GM12891 (cell line): ENCODE results near the gene EPB41L4A.
"Not testable (repeated sequence)": the region's sequence is repeated elsewhere in the genome, so short reads cannot be mapped to it uniquely, and the experiment has no call there.

Source experiments
- DNase-seq: peaks from one replicate; pipeline ENCODE4 v3.0.0; 2011; ENCODE audit warnings: low spot score; ENCODE audit not compliant: insufficient read length
- FAIRE-seq: peaks from 2 replicates; lab custom pipeline; 2011; peaks lifted over from hg19 to GRCh38; lab: Jason Lieb, UNC
- PAX5 ChIP-seq: IDR thresholded peaks from 2 replicates; pipeline ENCODE4 v1.6.1; 2011; ENCODE audit warnings: low read length, moderate library complexity, mild to moderate bottlenecking; ENCODE audit not compliant: insufficient read depth, severe bottlenecking
- POLR2A ChIP-seq: IDR thresholded peaks from 2 replicates; pipeline ENCODE4 v1.6.1; 2011; ENCODE audit warnings: low read depth, low read length, control low read depth
- POLR2AphosphoS5 ChIP-seq: IDR thresholded peaks from 2 replicates; pipeline ENCODE4 v1.6.1; 2011; ENCODE audit warnings: low read depth, low read length, control low read depth
- POU2F2 ChIP-seq: IDR thresholded peaks from 2 replicates; pipeline ENCODE4 v1.6.1; 2011; ENCODE audit warnings: low read depth, mild to moderate bottlenecking, control low read depth, low read length, moderate library complexity
- SPI1 ChIP-seq: IDR thresholded peaks from 2 replicates; pipeline ENCODE4 v1.6.1; 2011; ENCODE audit warnings: low read depth, low read length, control low read depth
- TAF1 ChIP-seq: IDR thresholded peaks from 2 replicates; pipeline ENCODE4 v1.6.1; 2011; ENCODE audit warnings: low read depth, low read length, control low read depth

EPB41L4A gene

DNA sequence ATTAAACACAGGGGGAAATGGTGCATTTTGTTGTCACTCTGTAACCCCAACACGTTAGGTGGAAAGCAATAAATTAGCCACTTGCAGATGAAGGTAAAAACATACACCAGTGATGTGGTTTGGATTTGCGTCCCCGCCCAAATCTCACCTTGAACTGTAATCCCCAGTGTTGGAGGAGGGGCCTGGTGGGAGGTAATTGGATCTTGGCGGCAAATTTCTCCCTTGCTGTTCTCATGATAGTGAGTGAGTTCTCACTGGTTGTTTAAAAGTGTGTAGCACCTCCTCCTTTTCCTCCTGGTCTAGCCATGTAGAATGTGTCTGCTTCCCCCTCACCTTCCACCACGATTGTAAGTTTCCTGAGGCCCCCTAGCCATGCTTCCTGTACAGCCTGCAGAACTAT lies 17.2 kb downstream of the EPB41L4A start:
- no peak for TF ChIP-seq POLR2A
- no peak for TF ChIP-seq POU2F2
- no peak for TF ChIP-seq POLR2AphosphoS5
- TF ChIP-seq TAF1, result no peak
- TF ChIP-seq SPI1, result no peak
- TF ChIP-seq PAX5, result no peak
- FAIRE-seq (no peak), DNase-seq (no peak)

GRCh38 chr5:112397690-112398089 lies 21.4 kb downstream of the EPB41L4A start:
- no peak for TF ChIP-seq TAF1
- TF ChIP-seq PAX5, result no peak
- no peak for TF ChIP-seq POLR2A
- no peak for TF ChIP-seq POU2F2
- no peak for TF ChIP-seq SPI1
- TF ChIP-seq POLR2AphosphoS5, result no peak
- FAIRE-seq, result no peak
- DNase-seq, result no peak

DNA sequence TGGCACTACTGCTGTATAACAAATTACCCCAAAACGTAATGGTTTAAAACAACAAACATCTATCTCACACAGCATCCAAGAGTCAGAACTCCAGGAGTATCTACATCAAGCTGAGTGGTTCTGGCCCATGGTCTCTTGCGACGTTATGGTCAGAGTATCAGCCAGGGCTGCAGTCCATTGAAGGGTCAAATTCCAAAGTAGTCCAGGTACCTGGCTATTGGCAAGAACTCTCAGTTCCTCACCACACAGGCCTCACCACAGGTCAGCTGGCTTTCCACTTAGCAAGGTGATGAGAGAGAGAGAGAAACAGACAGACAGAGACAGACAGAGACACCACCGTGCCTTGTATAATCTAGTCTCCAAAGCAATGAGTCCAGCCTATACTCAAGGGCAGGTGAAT lies 22.6 kb downstream of the EPB41L4A start:
- FAIRE-seq (no peak), DNase-seq (no peak)
- TF ChIP-seq POLR2A, result no peak
- TF ChIP-seq PAX5, result no peak
- TF ChIP-seq SPI1, result no peak
- TF ChIP-seq TAF1, result no peak
- TF ChIP-seq POU2F2, result no peak
- TF ChIP-seq POLR2AphosphoS5, result no peak

DNA sequence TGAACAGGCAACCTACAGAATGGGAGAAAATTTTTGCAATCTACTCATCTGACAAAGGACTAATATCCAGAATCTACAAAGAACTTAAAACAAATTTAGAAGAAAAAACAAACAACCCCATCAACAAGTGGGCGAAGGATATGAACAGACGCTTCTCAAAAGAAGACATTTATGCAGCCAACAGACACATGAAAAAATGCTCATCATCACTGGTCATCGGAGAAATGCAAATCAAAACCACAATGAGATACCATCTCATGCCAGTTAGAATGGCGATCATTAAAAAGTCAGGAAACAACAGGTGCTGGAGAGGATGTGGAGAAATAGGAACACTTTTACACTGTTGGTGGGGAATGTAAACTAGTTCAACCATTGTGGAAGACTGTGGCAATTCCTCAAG lies 23.8 kb downstream of the EPB41L4A start:
- DNase-seq, FAIRE-seq: not testable (repeated sequence)

DNA sequence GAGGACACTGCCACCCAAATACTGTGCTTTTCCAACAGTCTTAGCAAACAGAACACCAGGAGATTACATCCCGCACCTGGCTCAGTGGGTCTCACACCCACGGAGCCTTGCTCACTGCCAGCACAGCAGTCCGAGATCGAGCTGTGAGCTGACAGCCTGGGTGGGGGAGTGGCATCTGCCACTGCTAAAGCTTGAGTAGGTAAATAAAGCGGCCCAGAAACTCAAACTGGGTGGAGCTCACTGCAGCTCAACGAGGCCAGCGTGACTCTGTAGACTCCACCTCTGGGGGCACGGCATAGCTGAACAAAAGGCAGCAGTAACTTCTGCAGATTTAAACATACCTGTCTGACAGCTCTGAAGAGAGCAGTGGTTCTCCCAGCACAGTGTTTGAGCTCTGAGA lies 28.8 kb downstream of the EPB41L4A start:
- FAIRE-seq (no peak), DNase-seq (no peak)
- TF ChIP-seq TAF1 (no peak), SPI1 (no peak), POLR2AphosphoS5 (no peak)

- TF ChIP-seq SPI1 (no peak), PAX5 (no peak), POLR2AphosphoS5 (no peak), POLR2A (no peak), POU2F2 (no peak), TAF1 (no peak)
- no peak for FAIRE-seq
- DNase-seq, result no peak
Observed at GRCh38 chr5:112388739-112389138, 30.3 kb downstream of the EPB41L4A start.

- FAIRE-seq, result no peak
Observed at GRCh38 chr5:112388074-112388473, 31.0 kb downstream of the EPB41L4A start.

DNA sequence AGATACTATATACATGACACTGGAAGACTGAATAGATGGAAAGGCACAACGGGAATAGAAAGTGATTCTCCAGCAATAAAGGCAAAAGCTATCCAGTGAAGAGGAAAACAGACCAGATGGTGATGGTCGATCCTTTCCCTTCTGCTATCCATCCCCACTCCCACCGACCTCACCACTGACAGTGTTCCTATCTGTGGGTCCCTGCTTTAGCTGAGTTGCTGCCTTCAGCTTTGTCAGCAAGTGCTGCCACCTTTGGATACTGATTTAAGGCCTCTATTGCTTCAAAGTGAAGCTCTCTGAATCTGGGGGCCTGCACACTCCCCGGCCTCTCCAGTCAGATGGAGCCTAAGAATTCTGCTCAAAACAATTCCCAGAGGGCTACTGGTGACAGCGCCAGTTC lies 32.3 kb downstream of the EPB41L4A start:
- FAIRE-seq (no peak), DNase-seq (no peak)
- no peak for TF ChIP-seq PAX5
- no peak for TF ChIP-seq POLR2AphosphoS5
- no peak for TF ChIP-seq POLR2A
- no peak for TF ChIP-seq TAF1

More at GRCh38 chr5:112388074-112388473, 31.0 kb downstream of the EPB41L4A start:
- no peak for DNase-seq
- no peak for TF ChIP-seq TAF1
- no peak for TF ChIP-seq PAX5
- TF ChIP-seq POLR2AphosphoS5, result no peak
- no peak for TF ChIP-seq POLR2A
- no peak for TF ChIP-seq SPI1
- TF ChIP-seq POU2F2, result no peak

DNA sequence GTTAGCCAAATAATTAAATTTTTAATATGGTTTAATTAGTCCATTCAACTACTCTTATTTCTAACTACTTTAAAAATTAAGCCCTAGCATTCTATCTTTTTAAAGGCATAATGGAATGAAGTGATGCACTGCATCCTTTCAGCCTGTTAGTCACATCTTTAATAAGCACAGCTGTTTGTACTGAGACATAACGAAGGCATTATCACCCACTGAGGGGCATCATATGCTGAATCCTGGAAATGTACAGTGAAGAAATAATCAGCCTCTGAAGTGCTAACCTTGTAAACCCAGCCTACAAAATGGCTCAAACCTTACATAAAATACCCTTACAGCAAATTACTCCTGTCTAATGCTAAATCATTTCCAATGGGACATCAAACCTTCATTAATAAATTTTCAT lies 33.1 kb downstream of the EPB41L4A start:
- no peak for TF ChIP-seq POLR2AphosphoS5
- no peak for TF ChIP-seq POLR2A
- TF ChIP-seq SPI1, result no peak
- TF ChIP-seq PAX5, result no peak
- no peak for TF ChIP-seq TAF1
- no peak for TF ChIP-seq POU2F2
- FAIRE-seq, result no peak
- no peak for DNase-seq

DNA sequence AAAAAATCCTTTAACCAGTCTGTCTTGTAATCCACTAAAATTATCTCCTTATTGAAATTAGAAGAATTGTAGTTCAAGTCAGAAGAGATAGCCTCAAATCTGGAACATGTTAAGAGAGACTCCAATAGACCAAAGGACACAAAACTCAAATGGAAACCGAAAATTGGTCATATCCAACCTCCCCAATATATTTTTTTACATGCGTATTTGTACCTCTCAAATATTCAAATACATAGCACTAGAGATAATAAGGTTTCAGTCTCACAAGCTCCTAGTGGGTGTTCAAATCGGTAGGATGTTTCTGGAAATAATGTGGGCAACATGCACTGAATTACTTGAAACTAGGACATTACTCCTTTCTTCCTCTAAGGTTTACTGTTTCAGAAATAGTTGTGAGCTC lies 33.5 kb downstream of the EPB41L4A start:
- DNase-seq (no peak), FAIRE-seq (no peak)
- no peak for TF ChIP-seq TAF1
- no peak for TF ChIP-seq PAX5
- no peak for TF ChIP-seq SPI1
- TF ChIP-seq POU2F2, result no peak
- no peak for TF ChIP-seq POLR2AphosphoS5
- TF ChIP-seq POLR2A, result no peak

DNA sequence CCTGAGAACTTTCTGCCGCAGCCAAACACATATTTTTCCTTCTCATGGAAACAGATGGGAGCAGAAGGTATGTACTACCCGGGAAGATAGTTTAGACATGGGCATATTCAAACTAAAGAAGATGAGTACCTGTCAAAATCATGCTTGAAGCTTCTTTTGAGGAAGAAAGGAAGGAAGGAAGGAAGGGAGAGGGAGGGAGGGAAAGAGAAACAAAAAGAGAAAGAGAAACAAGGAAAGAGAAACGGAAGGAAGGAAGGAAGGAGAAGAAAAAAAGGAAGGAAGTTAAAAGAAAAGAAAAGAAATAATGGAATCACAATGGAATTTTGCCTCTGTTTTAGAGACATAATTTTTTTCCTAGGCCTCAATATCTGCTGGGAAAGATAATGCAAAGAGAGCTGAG lies 34.6 kb downstream of the EPB41L4A start:
- DNase-seq (no peak), FAIRE-seq (no peak)
- TF ChIP-seq POU2F2, result no peak
- no peak for TF ChIP-seq POLR2AphosphoS5
- TF ChIP-seq SPI1, result no peak
- no peak for TF ChIP-seq TAF1
- no peak for TF ChIP-seq PAX5
- TF ChIP-seq POLR2A, result no peak
